ENCODE results near the gene LOXHD1.

LOXHD1 gene

GRCh38 chr18:46546111-46546640 is 110.8 kb downstream of the LOXHD1 start:
- DNase-seq (ENCODE audit: low read depth): peak; percentile 5

GRCh38 chr18:46542545-46542944 is 114.5 kb downstream of the LOXHD1 start:
- DNase-seq (ENCODE audit: low read depth): no peak

GRCh38 chr18:46541626-46542189 is 115.3 kb downstream of the LOXHD1 start:
- DNase-seq (ENCODE audit: low read depth): no peak

- DNase-seq (ENCODE audit: low read depth): no peak
Observed at GRCh38 chr18:46538376-46538775, 118.6 kb downstream of the LOXHD1 start.

- no peak for DNase-seq (ENCODE audit: low read depth)
Observed at GRCh38 chr18:46536215-46536874, 120.7 kb downstream of the LOXHD1 start.

GRCh38 chr18:46531482-46531881 is 125.5 kb downstream of the LOXHD1 start:
- DNase-seq (ENCODE audit: low read depth): no peak

- no peak for DNase-seq (ENCODE audit: low read depth)
Observed at GRCh38 chr18:46528037-46528436, 129.0 kb downstream of the LOXHD1 start.

GRCh38 chr18:46519870-46520269 is 137.2 kb downstream of the LOXHD1 start:
- no peak for DNase-seq (ENCODE audit: low read depth)

- DNase-seq (ENCODE audit: low read depth): no peak
Observed at GRCh38 chr18:46518438-46518837, 138.6 kb downstream of the LOXHD1 start.

GRCh38 chr18:46516555-46516954 is 140.5 kb downstream of the LOXHD1 start:
- DNase-seq (ENCODE audit: low read depth): no peak

- DNase-seq (ENCODE audit: low read depth): no peak
Observed at GRCh38 chr18:46510386-46510785, 146.6 kb downstream of the LOXHD1 start.

GRCh38 chr18:46509530-46509929 is 147.5 kb downstream of the LOXHD1 start:
- no peak for DNase-seq (ENCODE audit: low read depth)

GRCh38 chr18:46506974-46507586 is 149.9 kb downstream of the LOXHD1 start:
- no peak for DNase-seq (ENCODE audit: low read depth)

- DNase-seq (ENCODE audit: low read depth): no peak
Observed at GRCh38 chr18:46502444-46502843, 154.6 kb downstream of the LOXHD1 start.

GRCh38 chr18:46497129-46497528 is 159.9 kb downstream of the LOXHD1 start:
- DNase-seq (ENCODE audit: low read depth): no peak

GRCh38 chr18:46488471-46489213 is 168.4 kb downstream of the LOXHD1 start:
- no peak for DNase-seq (ENCODE audit: low read depth)

- no peak for DNase-seq (ENCODE audit: low read depth)
Observed at GRCh38 chr18:46485675-46486194, 171.3 kb downstream of the LOXHD1 start.

GRCh38 chr18:46484971-46485370 is 172.0 kb downstream of the LOXHD1 start:
- DNase-seq (ENCODE audit: low read depth): no peak

- DNase-seq (ENCODE audit: low read depth): no peak
Observed at GRCh38 chr18:46482831-46483230, 174.2 kb downstream of the LOXHD1 start.

- DNase-seq (ENCODE audit: low read depth): no peak
Observed at GRCh38 chr18:46481847-46482245, 175.2 kb downstream of the LOXHD1 start.

GRCh38 chr18:46481048-46481846 is 175.8 kb downstream of the LOXHD1 start:
- no peak for DNase-seq (ENCODE audit: low read depth)

- DNase-seq (ENCODE audit: low read depth): no peak
Observed at GRCh38 chr18:46480226-46480625, 176.8 kb downstream of the LOXHD1 start.
